ENCODE results near the gene FGF4. TPM values are rescaled to one million over a fixed set of nuclear protein-coding genes. Genes with fewer than 3 reads are reported as not detected.

The FGF4 gene
- polyA plus RNA-seq, 3 donors from 2014 or later, result not detected

GRCh38 chr11:69800278-69800677, 25.1 kb upstream of the FGF4 start:
- Mint-ChIP-seq H3K27ac (no peak overlapping the region), H3K27me3 (ENCODE audit: low read depth in 3 of 3) (peaks cover 1 to 7% (median 3%) of the 10 kb centered on the region in 3 donors), H3K9me3 (no peaks in the 10 kb centered on the region), H3K4me3 (no peak overlapping the region), H3K36me3 (no peaks in the 10 kb centered on the region), H3K4me1 (no peaks in the 10 kb centered on the region)
- DNase-seq, result no peak

GRCh38 chr11:69799582-69799981, 24.4 kb upstream of the FGF4 start:
- H3K9me3 Mint-ChIP-seq, result no peaks in the 10 kb centered on the region
- peaks cover 1 to 7% (median 3%) of the 10 kb centered on the region in 3 donors for H3K27me3 Mint-ChIP-seq (ENCODE audit: low read depth in 3 of 3)
- DNase-seq, result no peak
- no peak overlapping the region for H3K4me3 Mint-ChIP-seq
- no peak overlapping the region for H3K27ac Mint-ChIP-seq
- H3K4me1 Mint-ChIP-seq, result no peaks in the 10 kb centered on the region
- H3K36me3 Mint-ChIP-seq, result no peaks in the 10 kb centered on the region

- no peaks in the 10 kb centered on the region for H3K4me1 Mint-ChIP-seq
- H3K27ac Mint-ChIP-seq, result no peak overlapping the region
- no peaks in the 10 kb centered on the region for H3K36me3 Mint-ChIP-seq
- DNase-seq, result no peak
- peaks cover 1 to 7% (median 3%) of the 10 kb centered on the region in 3 donors for H3K27me3 Mint-ChIP-seq (ENCODE audit: low read depth in 3 of 3)
- no peaks in the 10 kb centered on the region for H3K9me3 Mint-ChIP-seq
- H3K4me3 Mint-ChIP-seq, result no peak overlapping the region
Measured at GRCh38 chr11:69799097-69799496, 24.0 kb upstream of the FGF4 start.

GRCh38 chr11:69797737-69798528, 22.8 kb upstream of the FGF4 start:
- H3K27ac Mint-ChIP-seq, result no peak overlapping the region
- no peaks in the 10 kb centered on the region for H3K4me1 Mint-ChIP-seq
- H3K27me3 Mint-ChIP-seq (ENCODE audit: low read depth in 3 of 3), result peaks cover 1 to 7% (median 4%) of the 10 kb centered on the region in 3 donors
- H3K4me3 Mint-ChIP-seq, result no peak overlapping the region
- no peaks in the 10 kb centered on the region for H3K36me3 Mint-ChIP-seq
- H3K9me3 Mint-ChIP-seq, result no peaks in the 10 kb centered on the region
- no peak for DNase-seq

GRCh38 chr11:69797156-69797555, 22.0 kb upstream of the FGF4 start:
- Mint-ChIP-seq H3K27me3 (ENCODE audit: low read depth in 3 of 3) (peaks cover 1 to 7% (median 5%) of the 10 kb centered on the region in 3 donors), H3K9me3 (no peaks in the 10 kb centered on the region), H3K27ac (no peak overlapping the region), H3K36me3 (no peaks in the 10 kb centered on the region), H3K4me3 (no peak overlapping the region), H3K4me1 (no peaks in the 10 kb centered on the region)
- DNase-seq, result no peak

GRCh38 chr11:69796063-69796462, 20.9 kb upstream of the FGF4 start:
- Mint-ChIP-seq H3K4me1 (no peaks in the 10 kb centered on the region), H3K27ac (no peak overlapping the region), H3K9me3 (no peaks in the 10 kb centered on the region), H3K4me3 (no peak overlapping the region), H3K36me3 (no peaks in the 10 kb centered on the region), H3K27me3 (ENCODE audit: low read depth in 3 of 3) (peaks cover 1 to 2% (median 2%) of the 10 kb centered on the region in 3 donors)
- no peak for DNase-seq

- H3K4me3 Mint-ChIP-seq, result no peak overlapping the region
- H3K4me1 Mint-ChIP-seq, result no peaks in the 10 kb centered on the region
- H3K9me3 Mint-ChIP-seq, result no peaks in the 10 kb centered on the region
- no peaks in the 10 kb centered on the region for H3K36me3 Mint-ChIP-seq
- DNase-seq, result no peak
- H3K27ac Mint-ChIP-seq, result no peak overlapping the region
- peaks cover 0 to 2% (median 2%) of the 10 kb centered on the region in 3 donors for H3K27me3 Mint-ChIP-seq (ENCODE audit: low read depth in 3 of 3)
Measured at GRCh38 chr11:69791276-69792180, 16.4 kb upstream of the FGF4 start.

- Mint-ChIP-seq H3K36me3 (no peaks in the 10 kb centered on the region), H3K4me3 (no peak overlapping the region), H3K27ac (no peak overlapping the region), H3K4me1 (no peaks in the 10 kb centered on the region), H3K9me3 (no peaks in the 10 kb centered on the region), H3K27me3 (ENCODE audit: low read depth in 3 of 3) (peaks cover 0 to 2% (median 0%) of the 10 kb centered on the region in 3 donors)
- DNase-seq, result no peak
Measured at GRCh38 chr11:69788956-69789355, 13.8 kb upstream of the FGF4 start.

- Mint-ChIP-seq H3K36me3 (no peaks in the 10 kb centered on the region), H3K27me3 (ENCODE audit: low read depth in 3 of 3) (peaks cover 0 to under 1% (median 0%) of the 10 kb centered on the region in 3 donors), H3K4me3 (no peak overlapping the region), H3K9me3 (no peaks in the 10 kb centered on the region), H3K4me1 (no peaks in the 10 kb centered on the region), H3K27ac (no peak overlapping the region)
- no peak for DNase-seq
Measured at GRCh38 chr11:69787906-69788305, 12.8 kb upstream of the FGF4 start.

GRCh38 chr11:69787457-69787856, 12.3 kb upstream of the FGF4 start:
- Mint-ChIP-seq H3K27ac (no peak overlapping the region), H3K27me3 (ENCODE audit: low read depth in 3 of 3) (no peaks in the 10 kb centered on the region), H3K4me3 (no peak overlapping the region), H3K9me3 (no peaks in the 10 kb centered on the region), H3K4me1 (no peaks in the 10 kb centered on the region), H3K36me3 (no peaks in the 10 kb centered on the region)
- DNase-seq, result no peak

GRCh38 chr11:69781241-69781640, 6.1 kb upstream of the FGF4 start:
- peaks cover 3 to 9% (median 5%) of the 10 kb centered on the region in 3 donors for H3K27me3 Mint-ChIP-seq (ENCODE audit: low read depth in 3 of 3)
- DNase-seq, result no peak
- no peak overlapping the region for H3K27ac Mint-ChIP-seq
- H3K4me1 Mint-ChIP-seq, result no peaks in the 10 kb centered on the region
- H3K36me3 Mint-ChIP-seq, result no peaks in the 10 kb centered on the region
- H3K9me3 Mint-ChIP-seq, result no peaks in the 10 kb centered on the region
- H3K4me3 Mint-ChIP-seq, result no peak overlapping the region

GRCh38 chr11:69778373-69778772, 3.2 kb upstream of the FGF4 start:
- DNase-seq, result no peak
- H3K9me3 Mint-ChIP-seq, result no peaks in the 10 kb centered on the region
- peaks cover 4 to 9% (median 5%) of the 10 kb centered on the region in 3 donors for H3K27me3 Mint-ChIP-seq (ENCODE audit: low read depth in 3 of 3)
- H3K4me1 Mint-ChIP-seq, result no peaks in the 10 kb centered on the region
- H3K4me3 Mint-ChIP-seq, result no peak overlapping the region
- no peak overlapping the region for H3K27ac Mint-ChIP-seq
- no peaks in the 10 kb centered on the region for H3K36me3 Mint-ChIP-seq

GRCh38 chr11:69774354-69775162, 583 bp downstream of the FGF4 start:
- no peak for DNase-seq
- Mint-ChIP-seq H3K9me3 (no peaks in the 10 kb centered on the region), H3K4me1 (no peaks in the 10 kb centered on the region), H3K27me3 (ENCODE audit: low read depth in 3 of 3) (peaks cover 5 to 12% (median 9%) of the 10 kb centered on the region in 3 donors), H3K4me3 (no peak overlapping the region), H3K27ac (no peak overlapping the region), H3K36me3 (no peaks in the 10 kb centered on the region)
